Endothelial cell of umbilical vein (primary cell): Measurements from ENCODE around the gene PIP4K2B. TPM values are rescaled to one million over a fixed set of nuclear protein-coding genes. Genes with fewer than 3 reads are reported as not detected.

Experiments
- BruUV-seq: library from RNA; stranded (reverse); fragments of 400-500 nt; replicated peaks from 2 replicates; lab custom pipeline; 2021; lab: Mats Ljungman, UMichigan
- CTCF ChIA-PET: fragments of 300-600, 350-600 bp; sonication (Branson Sonifier 250); formaldehyde crosslinking; loops from one replicate; lab custom pipeline; 2021; ENCODE audit warnings: antibody characterized with exemption, inconsistent platforms; lab: Charles Lee
- POLR2A ChIA-PET: fragments of 300-600, 350-600 bp; sonication (Branson Sonifier 250); formaldehyde crosslinking; loops from one replicate; lab custom pipeline; 2021; ENCODE audit warnings: antibody characterized with exemption, inconsistent platforms; lab: Charles Lee
- DNase-seq: peaks from one replicate; pipeline ENCODE4 v3.0.0-alpha.2; 2011; ENCODE audit warnings: low read depth, low spot score
- FAIRE-seq: peaks from 2 replicates; lab custom pipeline; 2011; peaks lifted over from hg19 to GRCh38; lab: Jason Lieb, UNC
- H2AFZ ChIP-seq: 2 replicates; pipeline ENCODE4 v1.6.0; 2012; ENCODE audit warnings: low read depth, low read length, control low read depth, inconsistent platforms
- H3K27ac ChIP-seq: 2 replicates; pipeline ENCODE4 v1.5.1; 2011; ENCODE audit warnings: low read depth, mild to moderate bottlenecking, control low read depth, low read length, moderate library complexity; ENCODE audit not compliant: insufficient read depth
- H3K27me3 ChIP-seq, 2 experiments: 2 replicates each; pipeline versions ENCODE4 v1.6.0 to v1.6.1; 2011; ENCODE audit warnings: low read length in 2 of 2, mixed read lengths in 1 of 2; ENCODE audit not compliant: control insufficient read depth in 2 of 2, insufficient read depth in 2 of 2
- H3K36me3 ChIP-seq, 2 experiments: 2 replicates in 1 of 2; 3 replicates in 1 of 2; pipeline ENCODE4 v1.5.1; 2011; ENCODE audit warnings: low read length in 2 of 2, mild to moderate bottlenecking in 1 of 2, moderate library complexity in 1 of 2; ENCODE audit not compliant: control insufficient read depth in 2 of 2, insufficient read depth in 2 of 2; ENCODE audit errors: extremely low read depth in 1 of 2
- H3K4me1 ChIP-seq: 3 replicates; pipeline ENCODE4 v1.5.1; 2011; ENCODE audit warnings: mild to moderate bottlenecking, low read length; ENCODE audit not compliant: control insufficient read depth, insufficient read depth; ENCODE audit errors: extremely low read depth
- H3K4me2 ChIP-seq: 2 replicates; pipeline ENCODE4 v1.6.1; 2011; ENCODE audit warnings: low read length, control low read depth, mixed read lengths; ENCODE audit not compliant: insufficient read depth
- H3K4me3 ChIP-seq, 3 experiments: fragments of 200-600 bp in 1 of 3; sonication (generic), shearing (Covaris generic) in 1 of 3; replicated peaks in 1 of 3; 2 replicates each; pipeline ENCODE4 v1.5.1; 2011 to 2016; ENCODE audit warnings: control low read depth in 3 of 3, low read length in 3 of 3, mild to moderate bottlenecking in 2 of 3, inconsistent platforms in 1 of 3, low read depth in 1 of 3, moderate library complexity in 1 of 3; ENCODE audit not compliant: insufficient read depth in 1 of 3
- H3K79me2 ChIP-seq: 2 replicates; pipeline ENCODE4 v1.6.0; 2012; ENCODE audit warnings: low read length, inconsistent platforms; ENCODE audit not compliant: control insufficient read depth, insufficient read depth
- H3K9ac ChIP-seq: replicated peaks from 2 replicates; pipeline ENCODE3; 2011; ENCODE audit warnings: low read length, control low read depth; ENCODE audit not compliant: insufficient read depth; ENCODE audit errors: extremely low read depth
- H3K9me1 ChIP-seq: replicated peaks from 3 replicates; pipeline ENCODE4 v1.6.0; 2011; ENCODE audit warnings: mild to moderate bottlenecking, low read length; ENCODE audit not compliant: control insufficient read depth, insufficient read depth; ENCODE audit errors: extremely low read depth
- H3K9me3 ChIP-seq: replicated peaks from 2 replicates; pipeline ENCODE4 v1.5.1; 2012; ENCODE audit warnings: low read length, inconsistent platforms; ENCODE audit not compliant: control insufficient read depth, insufficient read depth
- H4K20me1 ChIP-seq: replicated peaks from 2 replicates; pipeline ENCODE3; 2011; ENCODE audit warnings: mild to moderate bottlenecking, low read length; ENCODE audit not compliant: control insufficient read depth, insufficient read depth; ENCODE audit errors: extremely low read depth
- EZH2 ChIP-seq: IDR thresholded peaks from 2 replicates; pipeline ENCODE4 v1.6.1; 2012; ENCODE audit warnings: borderline replicate concordance, low read depth, mild to moderate bottlenecking, moderate library complexity, low read length, inconsistent platforms; ENCODE audit not compliant: severe bottlenecking
- FOS ChIP-seq: IDR thresholded peaks from 2 replicates; pipeline ENCODE4 v1.6.1; 2011; ENCODE audit warnings: mild to moderate bottlenecking, low read length, moderate library complexity, borderline replicate concordance; ENCODE audit not compliant: insufficient read depth
- GATA2 ChIP-seq: IDR thresholded peaks from 2 replicates; pipeline ENCODE4 v1.7.0; 2011; ENCODE audit warnings: low read depth, mild to moderate bottlenecking, moderate library complexity, mixed read lengths, low read length; ENCODE audit not compliant: insufficient read length, insufficient read depth
- JUN ChIP-seq: IDR thresholded peaks from 2 replicates; pipeline ENCODE4 v1.6.1; 2011; ENCODE audit warnings: borderline replicate concordance, low read depth; ENCODE audit not compliant: insufficient read length, insufficient read depth
- MYC ChIP-seq: IDR thresholded peaks from one replicate; pipeline ENCODE4 v1.6.1; 2011; ENCODE audit warnings: mild to moderate bottlenecking, low read depth, low read length
- POLR2A ChIP-seq: IDR thresholded peaks from 2 replicates; pipeline ENCODE4 v1.6.1; 2012; ENCODE audit warnings: low read depth, mild to moderate bottlenecking, control low read depth, low read length
- POLR2AphosphoS5 ChIP-seq: IDR thresholded peaks from 2 replicates; pipeline ENCODE4 v1.6.1; 2012; ENCODE audit warnings: low read depth, mild to moderate bottlenecking, control low read depth, low read length, moderate library complexity; ENCODE audit not compliant: insufficient read depth
- dilution Hi-C: fragments of 300-500 bp; cut with MboI; formaldehyde crosslinking; loops from one replicate; pipeline ENCODE4 v1.15.0; 2019; ENCODE audit warnings: low sequenced_read_pairs; ENCODE audit not compliant: extremely low pct_ligation_motif_present
- intact Hi-C: fragments of 100-400 bp; cut with micrococcal nuclease; formaldehyde crosslinking; loops from one replicate; pipeline ENCODE4 v1.10.0; 2022
- polyA plus RNA-seq, 4 experiments: library from polyadenylated mRNA; depleted of rRNA in 3 of 4; stranded (reverse) in 3 of 4; unstranded in 1 of 4; fragments of >200 nt; gene quantifications; 2 replicates each; pipeline versions ENCODE4 v1.2.1 to v1.2.3, GENCODE V29; 2011 to 2012; ENCODE audit warnings: missing spikeins in 1 of 4
- total RNA-seq: library from RNA; stranded (reverse); gene quantifications from 2 replicates; pipeline ENCODE4 v1.2.3, GENCODE V29; 2021
- TF ChIP-seq, protein P1 (sequence below), 2 donors: IDR thresholded peaks; 1 replicate in 1 of 2; 2 replicates in 1 of 2; pipeline ENCODE4 v1.5.1; 2011; ENCODE audit warnings: low read length in 2 of 2, mild to moderate bottlenecking in 2 of 2, moderate library complexity in 2 of 2, control low read depth in 1 of 2, inconsistent platforms in 1 of 2, low read depth in 1 of 2; ENCODE audit not compliant: insufficient read depth in 1 of 2; ENCODE audit errors: extremely low read depth in 1 of 2
- TF ChIP-seq, protein P2 (sequence below): IDR thresholded peaks from 2 replicates; pipeline ENCODE4 v1.6.1; 2011; ENCODE audit not compliant: insufficient read depth, insufficient read length

PIP4K2B gene
- total and polyA plus RNA-seq, 2 donors (not counting 3 experiments of a cell fraction or from before 2014, with no cell fraction given): 23.1 to 48.8 TPM

DNA sequence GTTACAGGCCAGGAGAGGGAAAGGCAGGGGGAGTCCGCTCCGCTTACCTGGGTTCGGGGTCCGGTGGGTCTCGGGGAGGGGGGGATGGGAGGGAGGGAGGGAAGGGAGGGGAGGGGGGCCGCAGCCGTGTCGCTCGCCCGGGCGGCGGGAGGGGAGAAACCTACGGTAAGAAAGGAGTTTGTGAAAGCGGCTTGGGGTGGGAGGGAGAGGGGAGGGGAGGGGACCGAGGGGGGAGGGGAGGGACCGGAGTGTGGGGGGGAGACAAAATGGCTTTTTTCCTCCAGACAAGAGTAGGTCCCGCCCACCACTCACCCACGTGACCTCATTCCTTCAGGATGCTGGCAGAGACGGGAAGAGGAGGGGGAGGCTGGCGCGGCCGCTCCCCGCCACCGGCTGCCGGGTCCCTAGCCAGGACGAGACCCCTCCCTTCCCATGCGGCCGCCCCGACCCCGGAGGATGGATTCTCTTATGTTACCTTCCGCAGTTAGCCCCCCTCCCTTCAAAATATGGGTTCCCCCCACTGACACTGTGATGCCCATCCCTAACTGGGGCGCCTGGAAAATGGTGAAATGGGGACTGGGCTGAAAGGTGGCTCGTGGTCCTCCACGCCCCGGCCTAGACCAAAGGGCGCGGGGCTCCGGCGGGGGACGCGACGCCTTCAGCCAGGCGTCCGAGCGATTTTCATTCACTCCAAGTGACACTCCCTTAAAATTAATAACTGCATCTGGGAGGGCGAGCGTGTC is 51.0 kb downstream of the PIP4K2B start, which contains the start of gene PCGF2:
TSS of gene PCGF2 (minus strand) at position 188 of the 743 bp plus-strand sequence. CDS start 7,934 bp downstream, outside the sequence.
- POLR2A ChIA-PET: no interaction called here

More for the DNA sequence above, 51.0 kb downstream of the PIP4K2B start, which contains the start of gene PCGF2:
- Histone ChIP-seq H2AFZ (peak within 1 kb of the TSS; percentile 65), H3K9ac (peak within 1 kb of the TSS; percentile 86), H3K36me3 (no peaks in the 10 kb centered on the region), H3K27ac (peak within 1 kb of the TSS; percentile 68), H4K20me1 (peaks cover 2% of the 10 kb centered on the region), H3K9me1 (no peaks in the 10 kb centered on the region), H3K9me3 (no peaks in the 10 kb centered on the region), H3K27me3 (no peaks in the 10 kb centered on the region), H3K79me2 (peaks cover 57% of the 10 kb centered on the region), H3K4me3 (peak within 1 kb of the TSS; percentile 80 to 90 (median 80)), H3K4me1 (peaks cover 48% of the 10 kb centered on the region), H3K4me2 (peak within 1 kb of the TSS; percentile 88)
- CTCF ChIA-PET: interaction anchor here (0.7 kb wide), 1 partner anchor 14 kb away, joined by 3 read pairs; no protein-coding TSS in a partner anchor
- no TSS peak for BruUV-seq
- TF ChIP-seq FOS: no peak
- TF ChIP-seq GATA2: no peak
- no peak for TF ChIP-seq EZH2
- no peak for TF ChIP-seq JUN
- peak; percentile 25 for TF ChIP-seq MYC
- peak; percentile 70 for TF ChIP-seq POLR2A
- TF ChIP-seq, protein P1, sequence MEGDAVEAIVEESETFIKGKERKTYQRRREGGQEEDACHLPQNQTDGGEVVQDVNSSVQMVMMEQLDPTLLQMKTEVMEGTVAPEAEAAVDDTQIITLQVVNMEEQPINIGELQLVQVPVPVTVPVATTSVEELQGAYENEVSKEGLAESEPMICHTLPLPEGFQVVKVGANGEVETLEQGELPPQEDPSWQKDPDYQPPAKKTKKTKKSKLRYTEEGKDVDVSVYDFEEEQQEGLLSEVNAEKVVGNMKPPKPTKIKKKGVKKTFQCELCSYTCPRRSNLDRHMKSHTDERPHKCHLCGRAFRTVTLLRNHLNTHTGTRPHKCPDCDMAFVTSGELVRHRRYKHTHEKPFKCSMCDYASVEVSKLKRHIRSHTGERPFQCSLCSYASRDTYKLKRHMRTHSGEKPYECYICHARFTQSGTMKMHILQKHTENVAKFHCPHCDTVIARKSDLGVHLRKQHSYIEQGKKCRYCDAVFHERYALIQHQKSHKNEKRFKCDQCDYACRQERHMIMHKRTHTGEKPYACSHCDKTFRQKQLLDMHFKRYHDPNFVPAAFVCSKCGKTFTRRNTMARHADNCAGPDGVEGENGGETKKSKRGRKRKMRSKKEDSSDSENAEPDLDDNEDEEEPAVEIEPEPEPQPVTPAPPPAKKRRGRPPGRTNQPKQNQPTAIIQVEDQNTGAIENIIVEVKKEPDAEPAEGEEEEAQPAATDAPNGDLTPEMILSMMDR (IDR thresholded peaks at IDR 0.05; ENCODE audit: extremely low read depth in 1 of 2, insufficient read depth in 1 of 2, low read depth in 1 of 2, low read length in 2 of 2): no peak
- TF ChIP-seq, protein P2, sequence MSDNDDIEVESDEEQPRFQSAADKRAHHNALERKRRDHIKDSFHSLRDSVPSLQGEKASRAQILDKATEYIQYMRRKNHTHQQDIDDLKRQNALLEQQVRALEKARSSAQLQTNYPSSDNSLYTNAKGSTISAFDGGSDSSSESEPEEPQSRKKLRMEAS: peak; percentile 88
- peak; percentile 67 for TF ChIP-seq POLR2AphosphoS5
- DNase-seq: peak; percentile 83
- dilution Hi-C loops (no loop called here), intact Hi-C loops (loop anchor here (2.0 kb wide), 1 partner anchor 46 kb away; no protein-coding TSS in a partner anchor)
- FAIRE-seq: no peak
